OCI-LY7 (cell line): ENCODE measurements around the gene CCN6. TPM values are rescaled to one million over a fixed set of nuclear protein-coding genes. Genes with fewer than 3 reads are reported as not detected.

Experiments used
- BruUV-seq: library from RNA; stranded (reverse); fragments of 400-500 nt; replicated peaks from 2 replicates; lab custom pipeline; 2021; lab: Mats Ljungman, UMichigan
- CTCF ChIA-PET: fragments of 300-600 bp; sonication (Branson Sonifier 250); formaldehyde crosslinking; loops from one replicate; lab custom pipeline; 2022; ENCODE audit warnings: antibody characterized with exemption; ENCODE audit not compliant: unreplicated experiment; lab: Charles Lee
- POLR2A ChIA-PET: fragments of 300-600 bp; sonication (Branson Sonifier 250); formaldehyde crosslinking; loops from one replicate; lab custom pipeline; 2022; ENCODE audit warnings: antibody characterized with exemption; lab: Charles Lee
- DNase-seq: peaks from one replicate; pipeline ENCODE4 v3.0.0-alpha.2; 2015; ENCODE audit warnings: low spot score
- H2AFZ ChIP-seq: fragments of 200-600 bp; sonication (generic), shearing (Covaris generic); 2 replicates; pipeline ENCODE4 v1.6.1; 2014; ENCODE audit warnings: mild to moderate bottlenecking, antibody characterized with exemption, low read length, moderate library complexity
- H3K27ac ChIP-seq: fragments of 200-600 bp; sonication (generic); 2 replicates; pipeline ENCODE4 v1.5.1; 2014; ENCODE audit warnings: mixed run types, low read depth, mild to moderate bottlenecking, moderate library complexity, low read length, inconsistent platforms; ENCODE audit not compliant: poor library complexity, severe bottlenecking
- H3K36me3 ChIP-seq: fragments of 200-600 bp; sonication (generic); 2 replicates; pipeline ENCODE4 v1.6.1; 2014; ENCODE audit warnings: mild to moderate bottlenecking, antibody characterized with exemption, low read length, moderate library complexity, mixed read lengths; ENCODE audit not compliant: insufficient read depth
- H3K4me1 ChIP-seq: fragments of 200-600 bp; sonication (generic); 2 replicates; pipeline ENCODE4 v1.5.1; 2014; ENCODE audit warnings: mild to moderate bottlenecking, low read length; ENCODE audit not compliant: insufficient read depth, poor library complexity, severe bottlenecking
- H3K4me2 ChIP-seq: fragments of 200-600 bp; sonication (generic); 2 replicates; pipeline ENCODE4 v1.6.1; 2014; ENCODE audit warnings: mild to moderate bottlenecking, low read length
- H3K4me3 ChIP-seq: fragments of 200-600 bp; sonication (generic); 2 replicates; pipeline ENCODE4 v1.5.1; 2014; ENCODE audit warnings: mild to moderate bottlenecking, low read depth, low read length; ENCODE audit not compliant: poor library complexity, severe bottlenecking
- H3K79me2 ChIP-seq: fragments of 200-600 bp; sonication (generic); 2 replicates; pipeline ENCODE4 v1.6.1; 2016; ENCODE audit warnings: low read depth, mild to moderate bottlenecking, low read length, moderate library complexity, mixed read lengths; ENCODE audit not compliant: insufficient read depth
- H3K9me2 ChIP-seq: fragments of 200-600 bp; sonication (generic); 2 replicates; pipeline ENCODE4 v1.6.1; 2016; ENCODE audit warnings: mild to moderate bottlenecking, low read length, mixed read lengths; ENCODE audit not compliant: insufficient read depth
- H3K9me3 ChIP-seq: fragments of 200-600 bp; sonication (generic); 2 replicates; pipeline ENCODE4 v1.6.1; 2014; ENCODE audit warnings: mild to moderate bottlenecking, mixed run types, low read length, mixed read lengths
- H4K20me1 ChIP-seq: fragments of 200-600 bp; sonication (generic); 2 replicates; pipeline ENCODE4 v1.6.1; 2014; ENCODE audit warnings: mild to moderate bottlenecking, antibody characterized with exemption, low read length, moderate library complexity, mixed read lengths; ENCODE audit not compliant: insufficient read depth
- EZH2phosphoT487 ChIP-seq: fragments of 200-600 bp; sonication (generic); IDR thresholded peaks from 2 replicates; pipeline ENCODE4 v1.6.1; 2018; ENCODE audit warnings: low read depth, borderline replicate concordance, mild to moderate bottlenecking, mixed run types, antibody characterized with exemption, low read length, moderate library complexity, mixed read lengths
- intact Hi-C: fragments of 100-400 bp; cut with micrococcal nuclease; formaldehyde crosslinking; loops from one replicate; pipeline ENCODE4 v1.10.0; 2022; ENCODE audit not compliant: unreplicated experiment
- total RNA-seq, 2 experiments: library from RNA; depleted of rRNA in 1 of 2; stranded (reverse); fragments of >200 nt in 1 of 2; shearing (Covaris generic) in 1 of 2; gene quantifications; 2 replicates each; pipeline ENCODE4 v1.2.3, GENCODE V29; 2014 to 2022
- TF ChIP-seq, protein P1 (sequence below): fragments of 200-600 bp; sonication (generic); conservative IDR thresholded peaks from 2 replicates; pipeline ENCODE4 v1.5.1; 2014; ENCODE audit warnings: mild to moderate bottlenecking, antibody characterized with exemption, low read length, moderate library complexity, mixed read lengths

The CCN6 gene
- total RNA-seq, 2 experiments from 2014 or later = not detected

- Histone ChIP-seq H3K4me3 (no peak overlapping the region), H3K27ac (no peak overlapping the region), H3K4me1 (no peaks in the 10 kb centered on the region), H2AFZ (no peak overlapping the region), H3K4me2 (no peak overlapping the region), H3K79me2 (no peaks in the 10 kb centered on the region), H4K20me1 (no peaks in the 10 kb centered on the region), H3K9me3 (no peaks in the 10 kb centered on the region), H3K9me2 (no peaks in the 10 kb centered on the region), H3K36me3 (peaks cover 3% of the 10 kb centered on the region; the same call in 1 of the 2 replicates)
- ChIA-PET CTCF (no interaction called here), POLR2A (interaction anchor here (0.7 to 1.2 kb wide), 4 partner anchors 9 to 1613 kb away, joined by 3 to 11 read pairs (median 4); partner anchors contain the start of genes FAM229B and TUBE1)
- TF ChIP-seq, protein P1, sequence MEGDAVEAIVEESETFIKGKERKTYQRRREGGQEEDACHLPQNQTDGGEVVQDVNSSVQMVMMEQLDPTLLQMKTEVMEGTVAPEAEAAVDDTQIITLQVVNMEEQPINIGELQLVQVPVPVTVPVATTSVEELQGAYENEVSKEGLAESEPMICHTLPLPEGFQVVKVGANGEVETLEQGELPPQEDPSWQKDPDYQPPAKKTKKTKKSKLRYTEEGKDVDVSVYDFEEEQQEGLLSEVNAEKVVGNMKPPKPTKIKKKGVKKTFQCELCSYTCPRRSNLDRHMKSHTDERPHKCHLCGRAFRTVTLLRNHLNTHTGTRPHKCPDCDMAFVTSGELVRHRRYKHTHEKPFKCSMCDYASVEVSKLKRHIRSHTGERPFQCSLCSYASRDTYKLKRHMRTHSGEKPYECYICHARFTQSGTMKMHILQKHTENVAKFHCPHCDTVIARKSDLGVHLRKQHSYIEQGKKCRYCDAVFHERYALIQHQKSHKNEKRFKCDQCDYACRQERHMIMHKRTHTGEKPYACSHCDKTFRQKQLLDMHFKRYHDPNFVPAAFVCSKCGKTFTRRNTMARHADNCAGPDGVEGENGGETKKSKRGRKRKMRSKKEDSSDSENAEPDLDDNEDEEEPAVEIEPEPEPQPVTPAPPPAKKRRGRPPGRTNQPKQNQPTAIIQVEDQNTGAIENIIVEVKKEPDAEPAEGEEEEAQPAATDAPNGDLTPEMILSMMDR = no peak
- no peak for TF ChIP-seq EZH2phosphoT487
- no peak for DNase-seq
- no TSS peak for BruUV-seq
- intact Hi-C loops = no loop called here
These were observed 11.6 kb downstream of the CCN6 start for GRCh38 chr6:112065426-112065986.

DNA sequence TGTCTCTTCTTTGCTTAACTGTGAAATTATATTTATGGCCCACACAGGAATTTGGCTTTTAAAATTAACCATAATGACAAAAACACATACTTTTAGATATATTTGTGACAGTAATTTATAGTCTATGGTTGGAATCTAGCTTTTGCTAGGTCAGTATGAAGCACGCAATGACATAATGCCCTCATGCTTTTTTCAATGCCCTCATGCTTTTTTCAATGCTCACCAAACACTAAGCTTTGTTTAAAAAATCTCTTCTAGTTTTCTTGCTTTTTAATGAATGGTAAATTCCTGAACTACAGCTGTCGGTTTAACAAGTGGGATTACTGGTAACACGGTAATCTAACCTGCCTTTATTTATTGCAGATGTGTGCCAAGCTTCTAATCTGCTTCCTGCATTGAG, 12.7 kb downstream of the CCN6 start:
- POLR2A ChIA-PET = interaction anchor here (0.7 kb wide), 1 partner anchor 25 kb away, joined by 3 read pairs; no protein-coding TSS in a partner anchor
- CTCF ChIA-PET = no interaction called here

More for the DNA sequence above, 12.7 kb downstream of the CCN6 start:
- Histone ChIP-seq H3K36me3 (peaks cover 13% of the 10 kb centered on the region), H3K4me3 (no peak overlapping the region), H3K27ac (no peak overlapping the region), H3K9me2 (no peaks in the 10 kb centered on the region), H3K79me2 (no peaks in the 10 kb centered on the region), H3K9me3 (no peaks in the 10 kb centered on the region), H3K4me1 (no peaks in the 10 kb centered on the region), H3K4me2 (no peak overlapping the region), H2AFZ (no peak overlapping the region), H4K20me1 (no peaks in the 10 kb centered on the region)
- no TSS peak for BruUV-seq
- intact Hi-C loops = no loop called here
- DNase-seq = no peak
- TF ChIP-seq EZH2phosphoT487 = no peak
- TF ChIP-seq, protein P1 = no peak
